Retinal pigment epithelial cell (primary cell): ENCODE results near the gene MRPS25.
"Not testable (repeated sequence)": the region's sequence is repeated elsewhere in the genome, so short reads cannot be mapped to it uniquely, and the experiment has no call there.

ENCODE experiments used
- DNase-seq: peaks from one replicate; pipeline ENCODE4 v3.0.0-alpha.2; 2010; ENCODE audit warnings: low read depth
- H3K4me3 ChIP-seq: 2 replicates; pipeline ENCODE4 v1.5.1; 2011; ENCODE audit warnings: mild to moderate bottlenecking, low read length, control low read depth, moderate library complexity
- CTCF ChIP-seq: conservative IDR thresholded peaks from 2 replicates; pipeline ENCODE4 v1.5.1; 2011; ENCODE audit warnings: low read depth, low read length, control low read depth, inconsistent platforms

Gene MRPS25

GRCh38 chr3:15014606-15015328 lies 50.3 kb downstream of the MRPS25 start:
- no peak for TF ChIP-seq CTCF
- DNase-seq, result no peak
- H3K4me3 ChIP-seq, result no peak overlapping the region

- DNase-seq, result no peak
- no peak overlapping the region for H3K4me3 ChIP-seq
- no peak for TF ChIP-seq CTCF
Observed at GRCh38 chr3:15011174-15011573, 53.9 kb downstream of the MRPS25 start.

- DNase-seq, result no peak
- no peak for TF ChIP-seq CTCF
- H3K4me3 ChIP-seq, result no peak overlapping the region
Observed at GRCh38 chr3:15010664-15011063, 54.5 kb downstream of the MRPS25 start.

- no peak overlapping the region for H3K4me3 ChIP-seq
- no peak for DNase-seq
- no peak for TF ChIP-seq CTCF
Observed at GRCh38 chr3:15009167-15009566, 55.9 kb downstream of the MRPS25 start.

GRCh38 chr3:15007681-15008141 lies 57.4 kb downstream of the MRPS25 start:
- TF ChIP-seq CTCF, result no peak
- H3K4me3 ChIP-seq, result no peak overlapping the region
- DNase-seq, result peak; percentile 9

- not testable (repeated sequence) for H3K4me3 ChIP-seq, DNase-seq
Observed at GRCh38 chr3:14999182-14999581, 65.9 kb downstream of the MRPS25 start.
